ENCODE data around the gene NR2F1-AS1.
A peak's percentile ranks its signal among the peaks of the same experiment; 100 is the strongest.

NR2F1-AS1 gene

GRCh38 chr5:93583439-93583767 lies 2.4 kb upstream of the NR2F1-AS1 start:
- DNase-seq = no peak
- intact Hi-C loops (cut with DNase I) = no loop called here

- intact Hi-C loops (cut with DNase I) = no loop called here
- DNase-seq = peak in 27 of 42 donors; percentile 15 to 81 (median 56)
Measured at GRCh38 chr5:93582677-93583438, 1.8 kb upstream of the NR2F1-AS1 start, which contains the start of gene NR2F1. Gene NR2F1 (plus strand): TSS chr5:93583222. CDS start chr5:93585024, 1,802 bp downstream.

- DNase-seq = no peak
- intact Hi-C loops (cut with DNase I) = no loop called here
Measured at GRCh38 chr5:93582167-93582462, 1.1 kb upstream of the NR2F1-AS1 start.

GRCh38 chr5:93580063-93580926 lies 724 bp downstream of the NR2F1-AS1 start:
- peak in 7 of 42 donors; percentile 26 to 54 (median 35) for DNase-seq
- intact Hi-C loops (cut with DNase I) = loop anchor here (2.0 kb wide), 1 partner anchor 221 kb away; no protein-coding TSS in a partner anchor

DNA sequence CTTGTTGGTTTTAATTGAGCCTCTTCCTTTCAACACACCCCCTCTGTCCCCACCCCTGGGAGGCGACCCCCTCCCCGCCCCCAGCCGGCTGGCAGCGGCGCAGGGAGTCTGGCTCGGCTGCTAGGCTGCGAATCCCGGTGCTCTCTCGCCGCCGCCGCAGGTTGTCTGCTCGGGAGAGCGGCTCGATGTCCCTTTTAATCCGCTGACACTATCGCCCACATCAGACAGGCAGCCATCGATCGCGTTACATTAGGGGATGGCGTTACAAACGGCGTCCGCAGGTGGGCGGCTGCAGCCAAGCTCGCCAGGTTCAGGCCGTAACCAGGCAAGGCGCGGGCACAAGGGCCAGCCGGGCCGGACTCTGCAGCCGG lies 1.3 kb downstream of the NR2F1-AS1 start:
- intact Hi-C loops (cut with DNase I) = loop anchor here (2.0 kb wide), 1 partner anchor 221 kb away; no protein-coding TSS in a partner anchor
- peak in 5 of 42 donors; percentile 16 to 62 (median 40) for DNase-seq

DNA sequence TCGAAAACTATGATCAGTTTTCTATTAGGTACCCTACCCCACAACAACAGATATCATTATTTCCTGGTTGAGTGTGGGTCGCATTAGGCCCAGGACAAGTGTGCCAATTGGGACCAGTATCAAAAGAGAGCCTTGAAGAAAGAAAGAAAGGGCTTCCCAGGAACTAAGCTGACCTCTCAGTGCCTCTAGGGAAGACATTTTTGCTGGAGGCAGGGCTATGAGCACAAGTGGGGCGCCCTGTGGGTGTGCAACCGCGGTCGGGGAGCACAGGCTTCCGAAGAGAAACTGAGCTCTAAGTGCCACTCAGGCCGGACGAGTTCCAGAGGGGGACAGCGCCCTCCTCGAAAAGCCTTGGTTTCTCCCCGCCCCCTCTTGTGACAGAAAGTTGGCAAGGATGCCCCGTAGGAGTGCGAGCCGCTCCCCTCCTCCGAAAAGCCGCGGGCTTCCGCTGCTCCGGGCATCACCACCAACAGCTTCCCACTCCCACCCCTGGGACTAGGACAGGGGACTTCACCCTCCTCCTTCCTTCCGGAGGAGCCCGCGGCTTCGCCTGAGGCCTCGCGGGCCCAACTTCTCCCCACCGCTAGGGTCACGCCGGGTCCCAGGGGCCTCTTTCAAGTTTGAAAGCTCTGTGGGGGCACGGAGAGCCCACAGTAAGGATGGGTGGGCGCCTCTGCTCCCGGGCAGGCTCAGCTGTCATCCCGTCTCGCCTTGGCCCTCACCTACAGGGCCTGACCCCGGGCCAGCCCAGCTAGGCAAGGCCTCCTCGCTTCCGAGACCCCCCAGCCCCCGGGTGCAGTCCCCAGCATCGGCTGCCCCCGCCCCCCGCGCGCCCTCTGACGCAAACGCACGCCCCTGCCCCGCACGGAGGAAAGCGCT lies 2.0 kb downstream of the NR2F1-AS1 start:
- peak in 26 of 42 donors; percentile 21 to 81 (median 54) for DNase-seq
- intact Hi-C loops (cut with DNase I) = no loop called here

DNA sequence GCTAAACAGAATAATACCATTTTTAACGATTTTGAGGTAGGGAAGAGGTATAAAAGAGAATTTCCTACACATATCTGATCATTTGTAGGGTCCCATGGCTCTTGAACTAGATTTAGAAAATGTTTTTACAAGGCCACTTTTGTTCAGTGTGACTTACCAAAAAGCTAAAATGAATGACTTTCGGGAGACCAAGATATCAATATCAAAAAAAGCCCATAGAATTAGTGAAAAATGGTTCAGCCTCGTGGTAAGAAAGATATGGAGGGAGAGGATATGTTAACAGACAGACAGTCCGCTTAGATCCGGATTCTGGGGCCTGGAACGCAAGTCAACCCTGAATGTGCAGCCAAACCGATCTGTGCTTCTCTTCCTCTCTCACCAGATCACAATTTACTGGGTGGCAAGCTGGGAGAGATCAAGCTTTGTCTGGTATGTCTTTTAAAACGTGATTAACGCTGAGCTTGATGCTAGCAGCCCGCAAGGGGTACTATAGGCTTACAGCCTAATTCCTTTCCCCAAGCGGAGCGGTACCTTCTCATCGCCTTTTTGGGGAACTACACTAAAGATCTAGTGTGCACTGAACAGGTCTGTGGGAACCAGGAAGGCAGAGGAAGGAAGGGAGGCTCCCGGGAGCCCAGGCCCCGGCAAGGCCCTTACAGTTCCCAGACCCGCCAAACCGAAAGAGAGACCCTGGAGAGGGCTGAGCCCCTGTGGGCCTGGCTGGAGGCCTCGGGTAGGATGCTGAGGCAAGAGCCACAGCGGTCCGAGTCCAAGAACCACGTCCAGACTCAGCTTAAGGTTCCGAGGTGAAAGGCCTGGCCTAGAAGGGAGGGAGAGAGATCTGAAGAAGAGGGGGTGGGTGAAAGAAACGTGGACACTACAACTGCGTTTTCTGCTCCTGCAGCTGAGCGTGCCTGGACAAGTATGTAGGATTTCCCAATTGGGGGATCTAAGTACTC lies 2.9 kb downstream of the NR2F1-AS1 start:
- intact Hi-C loops (cut with DNase I) = no loop called here
- DNase-seq = peak in 1 of 42 donors; percentile 36

DNA sequence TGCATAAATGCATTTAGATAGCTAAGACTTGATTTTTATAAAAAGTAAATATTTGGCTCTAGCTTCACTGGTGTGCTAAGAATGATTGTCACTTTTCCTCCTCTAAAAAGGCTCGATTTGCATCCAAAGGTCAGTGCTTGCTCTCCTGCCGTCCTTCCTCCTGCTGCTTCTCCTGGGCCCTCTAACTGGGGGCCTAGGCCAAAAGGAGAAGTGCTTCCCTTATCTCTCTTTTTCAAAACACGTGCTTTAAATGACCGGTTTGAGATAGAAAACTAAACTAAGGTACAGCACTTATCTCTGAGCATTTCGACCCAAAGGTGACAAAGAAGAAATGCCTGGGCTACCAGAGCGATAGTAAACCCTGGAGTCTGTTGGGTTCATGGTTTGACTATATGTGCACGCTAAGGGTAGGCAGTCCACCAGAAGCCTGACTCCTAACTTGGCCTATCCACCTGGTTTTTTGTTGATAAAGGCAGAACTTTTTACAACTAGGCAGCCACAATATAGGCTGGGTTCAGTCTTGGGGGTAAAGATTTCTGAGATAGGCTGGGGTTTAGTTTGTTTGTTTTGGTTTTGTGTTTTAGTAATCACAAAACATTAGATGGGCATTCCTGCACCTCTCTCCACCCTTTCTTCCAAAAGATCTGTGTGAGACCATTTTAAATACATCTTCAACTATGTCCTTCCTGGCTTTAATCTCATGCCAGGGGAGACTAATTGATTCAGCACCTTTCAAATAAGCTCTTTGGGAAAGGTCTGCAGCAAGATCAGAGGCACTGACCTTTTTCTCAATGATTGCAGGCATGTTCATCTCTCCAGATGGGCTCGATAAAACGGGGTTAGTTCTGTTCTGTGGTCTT lies 3.8 kb downstream of the NR2F1-AS1 start:
- intact Hi-C loops (cut with DNase I) = no loop called here
- no peak for DNase-seq

- DNase-seq = no peak
- intact Hi-C loops (cut with DNase I) = no loop called here
Measured at GRCh38 chr5:93575461-93576414, 5.3 kb downstream of the NR2F1-AS1 start.

DNA sequence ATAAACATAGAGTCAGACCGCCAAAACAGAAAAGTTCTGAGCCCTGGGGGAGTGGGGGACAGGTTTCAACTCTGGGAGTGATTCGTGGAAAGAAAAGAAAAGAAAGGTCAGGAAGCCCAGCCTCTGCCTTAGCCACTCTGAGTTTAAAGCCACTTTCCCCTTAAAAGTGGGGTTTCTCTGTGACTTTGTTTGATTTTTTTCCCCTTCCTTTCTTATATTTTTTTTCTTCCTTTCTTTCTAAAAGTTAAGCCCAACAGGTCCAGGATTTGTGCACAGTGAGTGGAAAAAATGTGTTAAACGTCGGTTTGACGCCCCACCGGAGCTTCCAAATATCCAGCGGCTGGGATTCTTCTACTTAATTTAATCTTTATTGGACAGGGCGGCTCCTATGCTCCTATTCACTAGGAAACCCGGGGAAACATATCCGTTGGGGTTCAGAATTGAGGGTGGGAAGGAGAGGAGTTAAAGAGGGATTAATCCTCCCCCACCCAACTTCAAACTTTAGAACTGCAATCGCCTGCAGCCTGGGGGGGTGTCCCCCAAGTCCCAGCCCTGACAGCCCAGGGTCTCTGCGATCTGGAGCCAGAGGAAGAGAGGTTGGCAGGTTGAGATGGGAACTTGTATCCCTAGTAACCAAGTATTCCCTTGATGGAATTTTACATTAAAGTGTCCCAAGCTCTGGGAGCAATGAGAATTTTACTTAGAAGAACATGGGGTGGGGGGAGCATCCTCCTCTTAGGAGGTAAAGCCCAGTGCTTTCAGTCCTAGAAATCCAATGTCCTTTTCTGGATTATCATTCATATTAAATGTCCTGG lies 6.3 kb downstream of the NR2F1-AS1 start:
- no peak for DNase-seq
- intact Hi-C loops (cut with DNase I) = no loop called here

- no peak for DNase-seq
- intact Hi-C loops (cut with DNase I) = no loop called here
Measured at GRCh38 chr5:93573354-93574351, 7.4 kb downstream of the NR2F1-AS1 start.

DNA sequence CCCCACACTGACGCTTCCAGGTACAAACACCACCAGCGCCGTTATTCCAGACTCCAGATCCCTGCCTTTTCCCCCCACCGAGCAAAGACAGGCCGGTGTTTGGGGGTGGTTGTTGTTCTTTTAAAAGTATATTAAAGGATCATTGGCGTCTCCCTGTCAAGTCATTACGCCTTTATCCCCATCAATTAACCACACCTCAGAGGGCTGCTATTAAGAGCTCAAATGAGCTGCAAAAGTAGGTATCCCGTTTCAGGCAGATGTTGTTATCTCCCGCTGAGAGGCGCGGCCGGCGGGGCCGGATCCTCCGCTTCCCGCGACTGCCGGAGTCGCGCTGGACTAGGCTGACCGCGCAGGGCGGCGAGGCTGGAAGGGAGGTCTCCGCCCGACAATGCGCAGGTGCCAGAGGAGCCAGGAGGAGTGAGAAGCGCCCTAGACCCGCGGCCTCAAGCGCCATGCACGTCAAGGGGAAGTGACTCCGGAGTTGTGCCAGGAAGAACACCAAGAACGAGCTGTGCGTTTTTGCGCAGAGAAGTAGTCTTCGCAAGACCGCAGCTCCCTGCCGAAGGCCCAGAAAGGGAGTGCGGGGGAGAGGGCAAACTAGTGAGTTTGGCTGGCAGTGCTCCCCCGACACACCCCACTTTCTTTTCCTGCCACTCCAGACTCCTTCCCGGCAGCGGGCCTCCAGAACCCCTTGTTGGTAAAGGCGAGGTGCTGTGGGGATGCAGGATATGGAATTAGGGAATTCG lies 8.2 kb downstream of the NR2F1-AS1 start:
- DNase-seq = no peak
- intact Hi-C loops (cut with DNase I) = no loop called here

DNA sequence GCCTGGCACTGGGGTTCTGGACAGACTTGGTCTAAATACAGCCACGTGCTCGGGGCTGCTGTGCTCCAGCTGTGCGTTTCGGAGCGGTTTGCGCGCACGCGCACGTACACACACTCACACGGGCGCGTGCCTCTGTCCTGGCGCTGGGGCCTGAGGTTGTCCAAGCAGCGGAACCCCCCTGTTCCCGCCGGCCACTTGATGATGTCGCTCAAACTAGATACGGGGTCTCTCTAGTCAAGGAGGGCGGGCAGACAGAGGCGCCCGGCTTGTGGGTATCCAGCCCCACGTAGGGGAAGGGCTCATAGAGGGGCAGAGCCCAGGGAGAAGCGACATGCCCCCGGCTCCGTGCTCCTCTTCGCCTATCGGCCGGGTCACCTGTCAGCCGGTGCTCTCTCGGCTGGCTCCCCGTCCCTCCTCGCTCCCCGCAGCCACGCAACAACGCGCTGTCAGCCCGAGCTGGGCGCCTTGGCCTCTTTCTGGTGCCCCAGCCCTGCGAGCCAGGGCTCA lies 8.9 kb downstream of the NR2F1-AS1 start:
- intact Hi-C loops (cut with DNase I) = no loop called here
- DNase-seq = peak in 1 of 42 donors; percentile 28

All from head of caudate nucleus (tissue), 42 donors.